Mammary epithelial cell (primary cell): ENCODE measurements around the gene LIME1.

Source experiments
- CTCF ChIP-seq, 2 donors: IDR thresholded peaks in 1 of 2; conservative IDR thresholded peaks in 1 of 2; 2 replicates each; pipeline ENCODE4 v1.5.1; 2011 to 2012; ENCODE audit warnings: inconsistent platforms in 2 of 2, low read length in 2 of 2, mild to moderate bottlenecking in 2 of 2, control low read depth in 1 of 2, low read depth in 1 of 2; ENCODE audit not compliant: insufficient read depth in 1 of 2; ENCODE audit errors: extremely low read depth in 1 of 2
- EZH2 ChIP-seq: IDR thresholded peaks from 2 replicates; pipeline ENCODE4 v1.6.1; 2012; ENCODE audit warnings: low read length, inconsistent platforms, borderline replicate concordance

DNA sequence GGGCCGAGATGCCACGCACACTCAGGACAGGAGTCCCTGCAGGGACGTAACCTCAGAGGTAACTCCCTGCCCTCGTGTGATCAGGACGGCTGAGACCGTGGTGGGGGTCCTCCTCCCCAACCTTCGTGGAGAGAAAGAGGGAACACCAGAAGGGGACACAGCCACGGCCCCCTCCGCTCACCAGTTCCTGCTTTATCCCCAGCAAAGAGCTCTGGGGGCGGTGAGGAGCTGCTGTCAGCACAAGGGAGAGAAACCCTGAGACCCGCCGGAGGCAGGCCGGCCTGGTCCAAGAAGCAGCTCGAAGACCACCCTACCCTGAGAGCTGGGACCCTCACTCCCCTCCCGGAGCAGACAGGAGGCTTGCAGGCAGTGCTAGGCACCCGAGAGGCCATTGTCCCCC is 47.5 kb downstream of the LIME1 start:
- no peak for TF ChIP-seq CTCF (conservative IDR thresholded peaks at IDR 0.05 in 1 of 2, IDR thresholded peaks at IDR 0.05 in 1 of 2; ENCODE audit: extremely low read depth in 1 of 2, insufficient read depth in 1 of 2, low read depth in 1 of 2, low read length in 2 of 2)
- no peak for TF ChIP-seq EZH2
